Hepatocyte (in vitro differentiated cells): ENCODE measurements around the gene SLC5A3. TPM values are rescaled to one million over a fixed set of nuclear protein-coding genes. Genes with fewer than 3 reads are reported as not detected.

ENCODE experiments used
- DNase-seq: peaks from one replicate; pipeline ENCODE4 v3.0.0-alpha.2; 2016; ENCODE audit warnings: low spot score
- H2AFZ ChIP-seq: fragments of 200-600 bp; sonication (generic); 2 replicates; pipeline ENCODE4 v1.6.0; 2016; ENCODE audit warnings: antibody characterized with exemption, mild to moderate bottlenecking
- H3K27ac ChIP-seq: fragments of 200-600 bp; sonication (generic); 2 replicates; pipeline ENCODE4 v1.5.1; 2016; ENCODE audit warnings: mild to moderate bottlenecking
- H3K27me3 ChIP-seq: fragments of 200-600 bp; sonication (generic); 2 replicates; pipeline ENCODE4 v1.6.1; 2016
- H3K36me3 ChIP-seq: fragments of 200-600 bp; sonication (generic); replicated peaks from 2 replicates; pipeline ENCODE4 v1.5.1; 2016; ENCODE audit warnings: low read depth; ENCODE audit not compliant: insufficient read depth
- H3K4me1 ChIP-seq: fragments of 200-600 bp; sonication (generic); 2 replicates; pipeline ENCODE4 v1.5.1; 2016; ENCODE audit warnings: mild to moderate bottlenecking, moderate library complexity; ENCODE audit not compliant: insufficient read depth
- H3K4me2 ChIP-seq: fragments of 200-600 bp; sonication (generic); 2 replicates; pipeline ENCODE4 v1.6.0; 2016
- H3K4me3 ChIP-seq: fragments of 200-600 bp; sonication (generic); 2 replicates; pipeline ENCODE4 v1.5.1; 2016; ENCODE audit warnings: mild to moderate bottlenecking
- H3K79me2 ChIP-seq: fragments of 200-600 bp; sonication (generic); 2 replicates; pipeline ENCODE4 v1.6.0; 2017; ENCODE audit warnings: mild to moderate bottlenecking
- H3K9me2 ChIP-seq: fragments of 200-600 bp; sonication (generic); replicated peaks from 2 replicates; pipeline ENCODE4 v1.6.0; 2017; ENCODE audit warnings: mild to moderate bottlenecking; ENCODE audit not compliant: insufficient read depth
- H3K9me3 ChIP-seq: fragments of 200-600 bp; sonication (generic); 2 replicates; pipeline ENCODE4 v1.5.1; 2016; ENCODE audit warnings: low read depth, mild to moderate bottlenecking
- H4K20me1 ChIP-seq: fragments of 200-600 bp; sonication (generic); 2 replicates; pipeline ENCODE4 v1.6.0; 2016; ENCODE audit warnings: mild to moderate bottlenecking; ENCODE audit not compliant: insufficient read depth, poor library complexity, severe bottlenecking
- CTCF ChIP-seq: fragments of 200-600 bp; sonication (generic); IDR thresholded peaks from 2 replicates; pipeline ENCODE4 v1.5.1; 2016; ENCODE audit warnings: antibody characterized with exemption, mild to moderate bottlenecking; ENCODE audit not compliant: poor library complexity
- EZH2 ChIP-seq: fragments of 200-600 bp; sonication (generic); IDR thresholded peaks from 2 replicates; pipeline ENCODE4 v1.6.1; 2016; ENCODE audit warnings: antibody characterized with exemption, mild to moderate bottlenecking, borderline replicate concordance
- EZH2phosphoT487 ChIP-seq: fragments of 200-600 bp; sonication (generic); IDR thresholded peaks from one replicate; pipeline ENCODE4 v1.6.1; 2018; ENCODE audit warnings: antibody characterized with exemption, mild to moderate bottlenecking, low read depth, moderate library complexity; ENCODE audit not compliant: unreplicated experiment, severe bottlenecking
- WGBS: methylation state at CpG from one replicate; pipeline ENCODE4 v1.1.6; 2016; ENCODE audit warnings: low lambda C conversion rate; ENCODE audit errors: missing lambda C conversion rate; 5-methylcytosine and 5-hydroxymethylcytosine counted together
- polyA plus RNA-seq: library from polyadenylated mRNA; unstranded; fragments of >200 nt; fragmentation: Nextera tagmentation; extraction: Ambion mirVana; gene quantifications from 2 replicates; pipeline ENCODE4 v1.2.1, GENCODE V29; 2016
- total RNA-seq: library from RNA; depleted of rRNA; stranded (reverse); fragments of >200 nt; gene quantifications from 2 replicates; pipeline ENCODE4 v1.2.3, GENCODE V29; 2014

The SLC5A3 gene
- total and polyA plus RNA-seq, 2 experiments from 2014 or later: 8.1 to 64.0 TPM

GRCh38 chr21:34107606-34108005 is 34.2 kb downstream of the SLC5A3 start:
- 91% methylated on average over 1 of the region's 1 CpG for WGBS
- no peaks in the 10 kb centered on the region for H3K36me3 ChIP-seq
- no peak overlapping the region for H2AFZ ChIP-seq
- DNase-seq: no peak
- peaks cover 3% of the 10 kb centered on the region for H3K4me1 ChIP-seq
- no peak overlapping the region for H3K27ac ChIP-seq
- no peak for TF ChIP-seq EZH2phosphoT487
- no peak for TF ChIP-seq CTCF
- TF ChIP-seq EZH2: no peak
- H3K4me3 ChIP-seq: no peak overlapping the region
- H3K9me3 ChIP-seq: no peaks in the 10 kb centered on the region
- peaks cover 7% of the 10 kb centered on the region for H4K20me1 ChIP-seq
- H3K4me2 ChIP-seq: no peak overlapping the region
- H3K9me2 ChIP-seq: no peaks in the 10 kb centered on the region
- H3K79me2 ChIP-seq: peaks cover 90% of the 10 kb centered on the region
- no peaks in the 10 kb centered on the region for H3K27me3 ChIP-seq

GRCh38 chr21:34109075-34109474 is 35.7 kb downstream of the SLC5A3 start:
- Histone ChIP-seq H3K4me1 (no peaks in the 10 kb centered on the region), H4K20me1 (peaks cover 3% of the 10 kb centered on the region)
- 95% methylated on average over 7 of the region's 7 CpGs for WGBS

GRCh38 chr21:34110594-34111202 is 37.3 kb downstream of the SLC5A3 start:
- Histone ChIP-seq H3K4me1 (no peaks in the 10 kb centered on the region), H4K20me1 (no peaks in the 10 kb centered on the region), H3K9me3 (no peaks in the 10 kb centered on the region), H3K79me2 (peaks cover 89% of the 10 kb centered on the region), H3K27me3 (no peaks in the 10 kb centered on the region), H3K9me2 (no peaks in the 10 kb centered on the region), H3K4me2 (no peak overlapping the region), H3K36me3 (no peaks in the 10 kb centered on the region), H3K27ac (no peak overlapping the region), H3K4me3 (no peak overlapping the region), H2AFZ (no peak overlapping the region)
- TF ChIP-seq CTCF: no peak
- TF ChIP-seq EZH2phosphoT487: no peak
- TF ChIP-seq EZH2: no peak
- DNase-seq: no peak
- 82% methylated on average over 8 of the region's 8 CpGs for WGBS

More at GRCh38 chr21:34109075-34109474, 35.7 kb downstream of the SLC5A3 start:
- Histone ChIP-seq H3K27me3 (no peaks in the 10 kb centered on the region), H3K4me2 (no peak overlapping the region), H3K27ac (no peak overlapping the region), H3K9me2 (no peaks in the 10 kb centered on the region), H3K4me3 (no peak overlapping the region), H2AFZ (no peak overlapping the region), H3K36me3 (no peaks in the 10 kb centered on the region), H3K79me2 (peaks cover 90% of the 10 kb centered on the region), H3K9me3 (no peaks in the 10 kb centered on the region)
- DNase-seq: no peak
- no peak for TF ChIP-seq EZH2phosphoT487

GRCh38 chr21:34112316-34113033 is 39.1 kb downstream of the SLC5A3 start:
- no peak overlapping the region for H3K4me2 ChIP-seq
- TF ChIP-seq CTCF (no peak), EZH2 (no peak), EZH2phosphoT487 (no peak)
- DNase-seq: no peak
- no peak overlapping the region for H2AFZ ChIP-seq
- no peaks in the 10 kb centered on the region for H3K36me3 ChIP-seq
- H3K4me3 ChIP-seq: no peak overlapping the region
- no peaks in the 10 kb centered on the region for H3K9me3 ChIP-seq
- H3K4me1 ChIP-seq: no peaks in the 10 kb centered on the region
- no peaks in the 10 kb centered on the region for H3K27me3 ChIP-seq
- peaks cover 86% of the 10 kb centered on the region for H3K79me2 ChIP-seq
- H3K9me2 ChIP-seq: no peaks in the 10 kb centered on the region
- no peak overlapping the region for H3K27ac ChIP-seq
- WGBS: 87% methylated on average over 6 of the region's 6 CpGs
- no peaks in the 10 kb centered on the region for H4K20me1 ChIP-seq
